Astrocyte of the spinal cord (primary cell): ENCODE data around the gene GNAQ.

Experiments used
- DNase-seq: peaks from one replicate; pipeline ENCODE4 v3.0.0; 2011; ENCODE audit warnings: low read depth, low spot score
- H3K4me3 ChIP-seq: 2 replicates; pipeline ENCODE4 v1.5.1; 2011; ENCODE audit warnings: low read depth, mild to moderate bottlenecking, low read length, moderate library complexity
- in situ Hi-C: cut with HindIII; loops from 2 replicates; pipeline ENCODE4 v1.10.0; 2017; ENCODE audit warnings: low sequenced_read_pairs
- TF ChIP-seq, protein P1 (sequence below): IDR thresholded peaks from 2 replicates; pipeline ENCODE4 v1.5.1; 2012; ENCODE audit warnings: low read depth, mild to moderate bottlenecking, low read length, inconsistent platforms

Gene GNAQ

DNA sequence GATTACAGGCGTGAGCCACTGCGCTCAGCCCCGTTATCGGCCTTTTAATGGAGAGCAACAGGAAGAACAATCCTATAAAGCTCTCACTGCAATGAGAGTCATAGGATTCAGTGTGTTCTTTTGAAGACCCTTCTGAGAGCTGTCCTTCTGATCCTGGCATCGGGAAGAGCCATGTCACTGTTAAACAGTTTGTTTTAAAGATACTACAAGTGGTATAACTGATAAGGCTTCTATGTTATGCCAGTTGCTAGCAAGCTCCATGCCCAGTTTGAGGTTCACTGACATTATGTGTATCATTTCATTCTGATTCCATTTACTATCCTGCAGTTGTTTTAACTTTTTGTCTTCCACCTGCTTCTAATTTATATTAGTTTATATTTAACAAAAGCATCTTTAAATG, 55.8 kb downstream of the GNAQ start:
- no peak overlapping the region for H3K4me3 ChIP-seq
- no peak for DNase-seq
- TF ChIP-seq, protein P1, sequence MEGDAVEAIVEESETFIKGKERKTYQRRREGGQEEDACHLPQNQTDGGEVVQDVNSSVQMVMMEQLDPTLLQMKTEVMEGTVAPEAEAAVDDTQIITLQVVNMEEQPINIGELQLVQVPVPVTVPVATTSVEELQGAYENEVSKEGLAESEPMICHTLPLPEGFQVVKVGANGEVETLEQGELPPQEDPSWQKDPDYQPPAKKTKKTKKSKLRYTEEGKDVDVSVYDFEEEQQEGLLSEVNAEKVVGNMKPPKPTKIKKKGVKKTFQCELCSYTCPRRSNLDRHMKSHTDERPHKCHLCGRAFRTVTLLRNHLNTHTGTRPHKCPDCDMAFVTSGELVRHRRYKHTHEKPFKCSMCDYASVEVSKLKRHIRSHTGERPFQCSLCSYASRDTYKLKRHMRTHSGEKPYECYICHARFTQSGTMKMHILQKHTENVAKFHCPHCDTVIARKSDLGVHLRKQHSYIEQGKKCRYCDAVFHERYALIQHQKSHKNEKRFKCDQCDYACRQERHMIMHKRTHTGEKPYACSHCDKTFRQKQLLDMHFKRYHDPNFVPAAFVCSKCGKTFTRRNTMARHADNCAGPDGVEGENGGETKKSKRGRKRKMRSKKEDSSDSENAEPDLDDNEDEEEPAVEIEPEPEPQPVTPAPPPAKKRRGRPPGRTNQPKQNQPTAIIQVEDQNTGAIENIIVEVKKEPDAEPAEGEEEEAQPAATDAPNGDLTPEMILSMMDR, result no peak
- in situ Hi-C loops, result no loop called here

DNA sequence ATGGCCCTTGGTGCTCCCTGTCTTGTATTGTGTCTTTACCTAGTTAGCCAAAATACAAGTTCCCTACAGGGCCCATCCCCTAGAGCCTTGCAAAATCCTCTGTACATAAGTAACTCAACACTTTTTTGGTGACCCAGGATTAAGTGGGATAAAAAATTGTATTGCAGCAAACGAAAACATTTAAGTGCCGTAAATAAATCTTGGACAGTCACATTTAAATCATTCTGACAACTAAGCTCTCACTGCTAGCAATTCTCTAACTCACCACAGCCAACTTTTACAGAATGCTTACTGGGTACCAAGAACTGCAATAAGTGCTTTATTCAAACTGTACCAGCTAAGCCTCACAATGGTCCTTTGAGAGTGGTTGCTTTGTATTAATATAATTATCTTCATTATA, 56.6 kb downstream of the GNAQ start:
- TF ChIP-seq, protein P1, result no peak
- no peak overlapping the region for H3K4me3 ChIP-seq
- in situ Hi-C loops, result no loop called here
- no peak for DNase-seq

DNA sequence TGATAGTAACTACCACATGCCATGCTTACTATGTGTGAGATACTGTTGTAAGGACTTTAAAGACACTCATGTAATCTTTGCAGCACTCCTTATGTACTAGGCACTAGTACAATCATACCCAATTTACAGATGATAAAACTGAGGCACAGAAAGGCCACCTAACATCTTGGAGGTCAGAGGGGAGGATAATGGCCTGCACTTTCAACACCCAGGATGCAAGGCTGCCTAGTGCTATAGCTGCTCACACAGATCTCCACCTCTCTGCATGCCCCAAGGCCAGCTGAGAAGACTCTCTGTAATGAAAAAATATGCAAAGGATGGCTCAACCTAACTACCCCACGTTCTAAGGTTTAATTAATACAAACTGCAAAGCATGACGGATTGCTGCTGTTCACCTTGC, 57.2 kb downstream of the GNAQ start:
- no peak overlapping the region for H3K4me3 ChIP-seq
- DNase-seq, result no peak
- TF ChIP-seq, protein P1, result no peak
- in situ Hi-C loops, result no loop called here

DNA sequence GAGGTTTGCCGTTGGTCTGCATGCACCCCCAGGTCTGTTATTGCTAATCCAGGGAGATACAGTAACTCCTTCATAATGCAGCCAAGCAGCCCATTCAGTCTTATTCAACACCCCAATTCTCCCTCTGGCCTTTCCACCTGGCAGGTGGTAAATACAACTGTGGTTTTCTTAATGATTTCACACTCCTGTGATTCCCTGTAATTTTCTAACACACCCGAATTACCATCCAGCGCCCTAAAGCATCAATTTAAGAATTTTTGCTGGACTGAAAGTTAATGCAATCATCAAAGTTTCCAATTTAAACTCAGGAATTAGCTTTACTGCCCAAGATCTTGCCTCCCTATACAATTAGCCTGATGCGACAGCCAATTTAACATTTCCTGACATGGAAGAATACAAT, 62.5 kb downstream of the GNAQ start:
- in situ Hi-C loops, result no loop called here
- no peak overlapping the region for H3K4me3 ChIP-seq
- DNase-seq, result no peak
- TF ChIP-seq, protein P1, result no peak

DNA sequence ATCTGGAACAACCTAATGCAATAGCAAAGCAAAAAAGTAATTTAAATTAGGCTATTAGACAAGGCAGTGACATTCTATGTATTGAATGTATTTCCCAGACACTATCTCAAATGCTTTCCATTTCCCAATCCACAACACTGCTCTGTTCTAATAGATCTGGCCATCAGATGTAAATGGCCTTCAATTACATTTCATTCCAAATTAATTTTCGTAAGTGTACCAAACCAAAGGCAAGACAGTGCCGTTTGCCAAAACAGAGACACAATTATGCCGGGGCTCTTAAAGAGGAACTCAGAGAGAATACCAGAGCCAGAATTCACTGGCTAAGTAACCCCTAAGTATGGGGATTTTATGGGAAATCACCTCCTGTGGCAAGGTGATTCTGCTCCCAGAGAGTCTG, 63.1 kb downstream of the GNAQ start:
- in situ Hi-C loops, result no loop called here
- H3K4me3 ChIP-seq, result no peak overlapping the region
- TF ChIP-seq, protein P1, result no peak
- no peak for DNase-seq

DNA sequence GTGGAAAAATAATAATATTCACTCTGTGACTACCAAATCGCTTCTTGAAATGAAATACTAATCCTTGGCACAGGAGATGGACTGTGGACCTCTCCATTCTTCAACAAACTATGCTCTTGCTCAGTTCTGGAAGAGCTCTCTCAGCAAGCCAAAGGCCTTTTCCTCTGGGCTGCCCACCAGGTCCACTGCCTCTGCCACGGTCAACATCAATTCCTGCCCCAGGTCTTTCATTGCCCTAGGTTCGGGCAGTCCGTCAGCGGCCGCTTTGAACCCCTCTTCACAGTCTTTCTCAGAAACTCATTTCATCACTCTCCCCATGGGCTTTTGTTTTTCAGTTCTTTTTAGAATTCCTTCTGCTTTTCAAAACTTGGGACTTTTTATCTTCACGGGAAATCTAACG, 64.9 kb downstream of the GNAQ start:
- TF ChIP-seq, protein P1, result no peak
- DNase-seq, result no peak
- in situ Hi-C loops, result no loop called here

DNA sequence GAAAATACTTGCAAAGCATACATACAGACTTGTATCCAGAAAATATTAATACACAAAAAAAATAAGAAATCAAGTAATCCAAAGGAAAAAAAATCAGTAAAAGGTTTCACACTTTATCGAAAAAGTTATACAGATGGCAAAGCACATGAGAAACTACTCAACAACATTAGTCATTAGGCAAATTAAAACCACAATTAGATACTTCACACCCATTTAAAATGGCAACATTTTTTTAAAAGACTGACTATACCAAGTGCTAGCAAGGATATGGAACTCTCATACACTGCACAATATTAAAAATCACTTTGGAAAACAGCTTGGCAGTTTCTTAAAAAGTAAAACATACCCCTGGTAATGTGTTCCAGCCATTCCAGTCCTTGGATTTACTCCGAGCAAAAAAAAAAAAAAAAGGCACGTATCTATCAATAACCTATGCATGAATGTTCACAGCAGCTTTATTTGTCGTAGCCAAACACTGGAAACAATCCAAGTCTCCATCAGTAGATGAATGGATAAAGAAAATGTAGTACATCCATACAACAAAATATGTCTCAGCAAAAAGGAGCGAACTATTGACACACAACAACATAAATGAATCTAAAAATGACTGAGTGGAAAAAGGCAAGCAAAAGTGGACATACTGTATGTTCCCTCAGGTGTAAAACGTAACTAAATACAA, 66.0 kb downstream of the GNAQ start:
- no peak for DNase-seq
- no peak overlapping the region for H3K4me3 ChIP-seq
- TF ChIP-seq, protein P1, result no peak
- in situ Hi-C loops, result no loop called here

More for the DNA sequence above, 64.9 kb downstream of the GNAQ start:
- no peak overlapping the region for H3K4me3 ChIP-seq
